ENCODE data around the gene OR10C1.
"Not testable (repeated sequence)": the region's sequence is repeated elsewhere in the genome, so short reads cannot be mapped to it uniquely, and the experiment has no call there.

OR10C1 gene, protein sequence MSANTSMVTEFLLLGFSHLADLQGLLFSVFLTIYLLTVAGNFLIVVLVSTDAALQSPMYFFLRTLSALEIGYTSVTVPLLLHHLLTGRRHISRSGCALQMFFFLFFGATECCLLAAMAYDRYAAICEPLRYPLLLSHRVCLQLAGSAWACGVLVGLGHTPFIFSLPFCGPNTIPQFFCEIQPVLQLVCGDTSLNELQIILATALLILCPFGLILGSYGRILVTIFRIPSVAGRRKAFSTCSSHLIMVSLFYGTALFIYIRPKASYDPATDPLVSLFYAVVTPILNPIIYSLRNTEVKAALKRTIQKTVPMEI

DNA sequence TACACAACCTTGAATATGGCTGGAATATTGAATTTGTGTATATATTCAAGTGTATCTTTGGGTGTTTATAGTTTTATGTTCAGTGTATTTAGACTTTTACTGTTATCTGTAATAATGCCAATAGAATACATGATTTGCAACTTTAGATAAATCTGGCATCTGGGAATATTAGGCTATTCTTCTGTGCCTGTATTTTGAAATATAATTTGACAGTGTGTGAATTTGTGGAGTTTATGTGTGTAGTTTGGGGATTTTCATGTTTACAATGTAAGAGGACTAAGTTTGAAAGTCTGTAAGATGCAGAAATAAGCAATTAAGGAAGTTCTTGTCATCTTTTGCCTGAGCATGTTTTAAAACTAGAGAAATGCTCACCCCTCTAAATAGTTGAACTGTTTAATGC lies at the start of gene OR10C1:
TSS of gene OR10C1 (plus strand) at position 301 of the 400 bp plus-strand sequence. CDS start 710 bp downstream, outside the sequence.
- no peak for TF ChIP-seq Cebpa-rat (IDR thresholded peaks at IDR 0.05)
- Histone ChIP-seq H3K4me3 (no peak within 1 kb of the TSS), H3K4me2 (no peak within 1 kb of the TSS)

GRCh38 chr6:29395331-29395730 lies 43.8 kb upstream of the OR10C1 start, which contains the start of gene OR12D2:
OR12D2 (plus strand) TSS chr6:29395631; CDS start chr6:29396700, 1,069 bp downstream.
- Histone ChIP-seq H3K4me3 (no peak within 1 kb of the TSS), H3K4me2 (no peak within 1 kb of the TSS), H3K4me1 (no peaks in the 10 kb centered on the region), H3K36me3 (no peaks in the 10 kb centered on the region), H4K20me1 (no peaks in the 10 kb centered on the region), H3K9me3 (no peaks in the 10 kb centered on the region), H3K27ac (no peak within 1 kb of the TSS), H3K27me3 (no peaks in the 10 kb centered on the region), H3K9ac (no peak within 1 kb of the TSS)
- no peak for TF ChIP-seq Cebpa-rat (IDR thresholded peaks at IDR 0.05)

More for the DNA sequence above, at the start of gene OR10C1:
- no peaks in the 10 kb centered on the region for H4K20me1 ChIP-seq
- no peaks in the 10 kb centered on the region for H3K4me1 ChIP-seq
- H3K9ac ChIP-seq = no peak within 1 kb of the TSS
- H3K27me3 ChIP-seq = no peaks in the 10 kb centered on the region
- H3K9me3 ChIP-seq = 0 out of 2 replicates have a peak, but pooled peaks cover 5% of the 10 kb centered on the region
- H3K36me3 ChIP-seq = no peaks in the 10 kb centered on the region
- no peak within 1 kb of the TSS for H3K27ac ChIP-seq

GRCh38 chr6:29399525-29399924 lies 39.6 kb upstream of the OR10C1 start:
- no peaks in the 10 kb centered on the region for H3K9me3 ChIP-seq
- H3K4me3 ChIP-seq = no peak overlapping the region
- no peak overlapping the region for H3K4me2 ChIP-seq
- H3K27ac ChIP-seq = no peak overlapping the region
- no peaks in the 10 kb centered on the region for H3K36me3 ChIP-seq
- no peak for TF ChIP-seq Cebpa-rat (IDR thresholded peaks at IDR 0.05)
- no peaks in the 10 kb centered on the region for H4K20me1 ChIP-seq
- H3K27me3 ChIP-seq = no peaks in the 10 kb centered on the region
- H3K9ac ChIP-seq = no peak overlapping the region
- no peaks in the 10 kb centered on the region for H3K4me1 ChIP-seq

DNA sequence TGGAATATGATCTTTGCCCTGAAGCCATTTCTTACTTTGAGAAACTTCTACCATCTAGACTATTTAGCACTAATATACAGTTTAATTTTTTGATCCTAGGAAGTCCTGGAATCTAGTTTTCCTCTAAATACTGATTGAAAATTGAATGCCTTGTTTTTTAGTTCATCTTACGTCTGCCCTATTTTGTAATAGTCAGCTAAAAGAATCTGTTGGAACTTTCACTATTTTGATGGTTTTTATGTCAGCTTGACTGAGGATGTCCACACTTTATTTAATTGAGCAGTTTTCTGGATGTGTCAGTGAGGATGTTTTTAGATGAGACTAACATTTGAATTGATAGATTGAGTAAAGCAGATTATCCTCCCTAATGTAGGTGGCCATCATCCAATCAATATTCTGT lies 35.3 kb upstream of the OR10C1 start:
- H3K27me3 ChIP-seq = no peaks in the 10 kb centered on the region
- no peak overlapping the region for H3K4me2 ChIP-seq
- H3K4me1 ChIP-seq = no peaks in the 10 kb centered on the region
- no peak overlapping the region for H3K4me3 ChIP-seq
- no peaks in the 10 kb centered on the region for H4K20me1 ChIP-seq
- no peak overlapping the region for H3K9ac ChIP-seq
- no peaks in the 10 kb centered on the region for H3K36me3 ChIP-seq
- no peaks in the 10 kb centered on the region for H3K9me3 ChIP-seq
- no peak for TF ChIP-seq Cebpa-rat (IDR thresholded peaks at IDR 0.05)
- H3K27ac ChIP-seq = no peak overlapping the region

DNA sequence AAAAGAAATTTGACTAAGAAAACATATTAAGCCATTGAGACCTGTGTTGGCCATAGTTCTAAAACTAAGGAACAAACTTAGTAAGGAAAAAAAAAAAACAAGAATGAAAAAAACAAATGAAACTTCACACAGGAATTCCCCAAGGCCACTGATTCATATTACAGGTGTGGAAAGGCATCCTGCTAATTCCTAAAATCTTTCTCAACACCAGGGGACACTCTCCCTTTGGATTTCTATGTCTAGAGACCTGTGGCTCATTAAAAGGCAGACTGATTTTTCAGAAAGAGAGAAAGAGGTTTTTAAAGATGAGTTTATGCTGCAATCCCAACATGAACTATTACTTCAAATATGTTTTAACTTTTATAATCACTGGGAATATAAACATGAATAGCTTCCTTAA lies 24.5 kb upstream of the OR10C1 start, which contains the start of gene OR12D1:
TSS of gene OR12D1 (plus strand) at position 341 of the 400 bp plus-strand sequence.
- TF ChIP-seq Cebpa-rat (IDR thresholded peaks at IDR 0.05) = no peak
- no peak within 1 kb of the TSS for H3K27ac ChIP-seq
- no peaks in the 10 kb centered on the region for H3K36me3 ChIP-seq
- H3K4me3 ChIP-seq = no peak within 1 kb of the TSS
- no peaks in the 10 kb centered on the region for H3K4me1 ChIP-seq
- no peaks in the 10 kb centered on the region for H4K20me1 ChIP-seq
- no peak within 1 kb of the TSS for H3K4me2 ChIP-seq
- peaks cover 27% of the 10 kb centered on the region for H3K9me3 ChIP-seq
- no peak within 1 kb of the TSS for H3K9ac ChIP-seq
- no peaks in the 10 kb centered on the region for H3K27me3 ChIP-seq

- Histone ChIP-seq H3K27ac (no peak overlapping the region), H3K9ac (no peak overlapping the region), H3K9me3 (no peaks in the 10 kb centered on the region), H3K27me3 (no peaks in the 10 kb centered on the region), H3K36me3 (no peaks in the 10 kb centered on the region), H4K20me1 (no peaks in the 10 kb centered on the region), H3K4me2 (no peak overlapping the region), H3K4me3 (no peak overlapping the region), H3K4me1 (no peaks in the 10 kb centered on the region)
- TF ChIP-seq Cebpa-rat (IDR thresholded peaks at IDR 0.05) = no peak
These were observed 19.6 kb upstream of the OR10C1 start for GRCh38 chr6:29419516-29419915.

DNA sequence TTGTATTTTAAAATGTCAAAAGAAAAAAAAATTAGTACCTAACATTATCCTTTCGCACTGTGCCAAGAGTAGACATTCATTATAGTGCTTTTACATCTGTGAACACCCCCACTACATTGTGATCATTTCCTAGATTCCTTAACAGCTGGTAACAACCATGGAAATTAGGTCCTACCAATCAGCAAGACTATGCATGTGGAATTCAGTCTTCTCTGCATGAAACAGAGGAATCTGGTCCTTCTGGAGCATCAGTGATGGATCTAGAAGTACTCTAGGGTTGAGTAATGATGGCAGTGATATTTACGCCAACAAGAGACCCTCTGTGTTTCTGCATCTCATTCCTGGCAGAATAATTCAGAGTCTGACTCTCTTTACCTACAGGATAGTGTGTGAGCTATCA lies 14.9 kb upstream of the OR10C1 start:
- Histone ChIP-seq H3K9ac (no peak overlapping the region), H3K4me1 (no peaks in the 10 kb centered on the region), H3K4me3 (no peak overlapping the region), H3K9me3 (no peaks in the 10 kb centered on the region), H3K27me3 (no peaks in the 10 kb centered on the region), H3K27ac (no peak overlapping the region), H3K36me3 (no peaks in the 10 kb centered on the region), H4K20me1 (no peaks in the 10 kb centered on the region), H3K4me2 (no peak overlapping the region)
- no peak for TF ChIP-seq Cebpa-rat (IDR thresholded peaks at IDR 0.05)

DNA sequence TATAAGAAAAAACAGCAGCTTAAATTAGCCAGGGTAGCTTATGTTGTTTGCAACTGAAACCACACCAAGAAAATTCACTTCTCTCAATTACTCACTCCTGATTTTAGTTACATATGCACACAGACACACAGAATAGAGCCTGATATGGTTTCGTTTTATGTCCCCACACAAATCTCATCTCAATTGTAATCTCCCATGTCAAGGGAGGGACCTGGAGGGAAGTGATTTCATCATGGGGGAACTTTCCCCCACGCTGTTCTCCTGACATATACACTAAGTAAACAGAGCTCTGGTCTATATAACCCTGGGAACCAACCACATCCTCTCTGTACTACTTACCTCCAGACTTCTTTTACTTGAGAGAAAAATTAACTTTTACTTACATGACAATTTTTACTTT lies 14.5 kb upstream of the OR10C1 start:
- TF ChIP-seq Cebpa-rat (IDR thresholded peaks at IDR 0.05) = no peak
- Histone ChIP-seq H3K36me3 (no peaks in the 10 kb centered on the region), H3K27me3 (no peaks in the 10 kb centered on the region), H3K4me1 (no peaks in the 10 kb centered on the region), H3K9me3 (no peaks in the 10 kb centered on the region), H3K9ac (no peak overlapping the region), H3K4me3 (no peak overlapping the region), H4K20me1 (no peaks in the 10 kb centered on the region), H3K27ac (no peak overlapping the region), H3K4me2 (no peak overlapping the region)

DNA sequence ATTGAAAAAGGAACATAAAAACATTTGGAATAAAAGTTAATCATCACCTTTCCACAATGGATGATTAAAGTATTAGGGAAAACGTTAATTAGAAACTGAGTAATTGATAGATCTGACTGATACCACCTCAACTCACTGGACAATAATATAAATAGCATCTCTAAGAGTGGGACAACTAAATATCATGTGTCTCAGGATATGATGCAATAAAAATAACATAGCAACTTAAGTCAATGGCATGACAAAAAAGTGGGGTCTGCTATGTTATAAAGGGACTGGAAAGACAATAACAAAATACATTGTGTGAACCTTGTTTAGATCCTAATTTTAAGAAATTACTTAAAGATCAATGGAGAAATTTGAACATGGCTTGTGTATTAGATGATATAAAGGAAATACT lies 14.0 kb upstream of the OR10C1 start:
- no peaks in the 10 kb centered on the region for H3K9me3 ChIP-seq
- H3K36me3 ChIP-seq = no peaks in the 10 kb centered on the region
- no peak overlapping the region for H3K27ac ChIP-seq
- no peaks in the 10 kb centered on the region for H3K27me3 ChIP-seq
- no peak overlapping the region for H3K9ac ChIP-seq
- no peak for TF ChIP-seq Cebpa-rat (IDR thresholded peaks at IDR 0.05)
- no peaks in the 10 kb centered on the region for H3K4me1 ChIP-seq
- no peaks in the 10 kb centered on the region for H4K20me1 ChIP-seq
- H3K4me3 ChIP-seq = no peak overlapping the region
- no peak overlapping the region for H3K4me2 ChIP-seq

- Histone ChIP-seq H3K4me3 (no peak overlapping the region), H3K27ac (no peak overlapping the region), H3K4me2 (no peak overlapping the region), H3K4me1 (no peaks in the 10 kb centered on the region), H3K9ac (no peak overlapping the region), H3K9me3 (no peaks in the 10 kb centered on the region), H3K36me3 (no peaks in the 10 kb centered on the region), H4K20me1 (no peaks in the 10 kb centered on the region), H3K27me3 (no peaks in the 10 kb centered on the region)
- TF ChIP-seq Cebpa-rat (IDR thresholded peaks at IDR 0.05) = no peak
These were observed 12.5 kb upstream of the OR10C1 start for GRCh38 chr6:29426654-29427053.

- H3K4me3 ChIP-seq, H4K20me1 ChIP-seq, H3K36me3 ChIP-seq, H3K9me3 ChIP-seq, H3K4me1 ChIP-seq, H3K9ac ChIP-seq, H3K27ac ChIP-seq, H3K4me2 ChIP-seq, H3K27me3 ChIP-seq: not testable (repeated sequence)
These were observed 2.4 kb upstream of the OR10C1 start for GRCh38 chr6:29436730-29437129.
